Choroid plexus epithelial cell (primary cell): ENCODE data around the gene LRIT1.

Experiments used
- DNase-seq: peaks from one replicate; pipeline ENCODE4 v3.0.0-alpha.2; 2010; ENCODE audit warnings: low read depth
- H3K4me3 ChIP-seq: 2 replicates; pipeline ENCODE4 v1.5.1; 2011; ENCODE audit warnings: low read depth, mild to moderate bottlenecking, control low read depth, low read length, moderate library complexity
- CTCF ChIP-seq: conservative IDR thresholded peaks from 2 replicates; pipeline ENCODE4 v1.5.1; 2011; ENCODE audit warnings: low read depth, mild to moderate bottlenecking, control low read depth, inconsistent platforms, low read length, moderate library complexity

The LRIT1 gene

GRCh38 chr10:84254552-84255478, 13.5 kb upstream of the LRIT1 start:
- TF ChIP-seq CTCF = no peak
- no peak overlapping the region for H3K4me3 ChIP-seq
- no peak for DNase-seq

- TF ChIP-seq CTCF = no peak
Measured at GRCh38 chr10:84248794-84249193, 7.4 kb upstream of the LRIT1 start.

GRCh38 chr10:84247496-84247895, 6.2 kb upstream of the LRIT1 start:
- no peak overlapping the region for H3K4me3 ChIP-seq
- no peak for TF ChIP-seq CTCF
- DNase-seq = no peak

More at GRCh38 chr10:84248794-84249193, 7.4 kb upstream of the LRIT1 start:
- DNase-seq = no peak
- no peak overlapping the region for H3K4me3 ChIP-seq

- DNase-seq = no peak
- no peak for TF ChIP-seq CTCF
Measured at GRCh38 chr10:84244651-84245270, 3.4 kb upstream of the LRIT1 start, which contains the start of gene RGR. RGR (plus strand) TSS chr10:84245053; CDS start chr10:84245091, 38 bp downstream.

GRCh38 chr10:84243759-84244158, 2.4 kb upstream of the LRIT1 start:
- no peak for DNase-seq
- TF ChIP-seq CTCF = no peak
- H3K4me3 ChIP-seq = no peak overlapping the region

More at GRCh38 chr10:84244651-84245270, 3.4 kb upstream of the LRIT1 start, which contains the start of gene RGR:
- no peak within 1 kb of the TSS for H3K4me3 ChIP-seq

- no peak for TF ChIP-seq CTCF
- no peak for DNase-seq
Measured at GRCh38 chr10:84238909-84239308, 2.4 kb downstream of the LRIT1 start.

More at GRCh38 chr10:84238909-84239308, 2.4 kb downstream of the LRIT1 start:
- H3K4me3 ChIP-seq = no peak overlapping the region
